Left lung (tissue), 10 donors: ENCODE measurements around the gene SCNN1G. TPM values are rescaled to one million over a fixed set of nuclear protein-coding genes. Genes with fewer than 3 reads are reported as not detected.

ENCODE experiments used
- ATAC-seq: fragments of 200-7000 bp; cut with Tn5 transposase; one replicate; pipeline ENCODE4 v1.9.1; 2020; ENCODE audit warnings: moderate library complexity
- DNase-seq, 4 donors: peaks; one replicate each; pipeline ENCODE4 v3.0.0-alpha.2; 2013 to 2020
- H3K27ac ChIP-seq, 2 donors: fragments of 200-600 bp; sonication (generic) in 1 of 2; one replicate each; pipeline versions ENCODE4 v1.5.0 to v1.8.0; 2020 to 2021
- H3K27me3 ChIP-seq, 2 donors: fragments of 200-600 bp; sonication (generic) in 1 of 2; one replicate each; pipeline versions ENCODE4 v1.5.0 to v1.8.0; 2020 to 2021
- H3K36me3 ChIP-seq, 2 donors: fragments of 200-600 bp; sonication (generic) in 1 of 2; one replicate each; pipeline versions ENCODE4 v1.5.0 to v1.8.0; 2020 to 2021
- H3K4me1 ChIP-seq, 2 donors: fragments of 200-600 bp; one replicate each; pipeline ENCODE4 v1.8.0; 2021
- H3K4me3 ChIP-seq, 2 donors: fragments of 200-600 bp; sonication (generic) in 1 of 2; one replicate each; pipeline versions ENCODE4 v1.5.0 to v1.8.0; 2020 to 2021; ENCODE audit warnings: mild to moderate bottlenecking in 1 of 2
- H3K9me3 ChIP-seq, 2 donors: fragments of 200-600 bp; sonication (generic) in 1 of 2; one replicate each; pipeline versions ENCODE4 v1.5.0 to v1.8.0; 2020 to 2021
- CTCF ChIP-seq, 2 donors: fragments of 200-600 bp; sonication (generic) in 1 of 2; IDR thresholded peaks; one replicate each; pipeline versions ENCODE4 v1.5.0 to v1.8.0; 2021; ENCODE audit warnings: antibody characterized with exemption in 2 of 2
- intact Hi-C, 2 donors: fragments of 100-400 bp; cut with DNase I; formaldehyde crosslinking; loops; one replicate each; pipeline versions ENCODE4 v1.11.2 to v1.14.2; 2022
- polyA plus RNA-seq, 6 donors: library from polyadenylated mRNA; unstranded; fragments of 120-200 nt; gene quantifications; one replicate each; pipeline ENCODE4 v1.2.1, GENCODE V29; 2013; ENCODE audit not compliant: insufficient read length in 6 of 6
- total RNA-seq, 2 donors: library from RNA; stranded (reverse); fragmentation: NEBNext Ultra II Directional; extraction: Animal tissue kit (Norgen Biotek cat#: 25700); gene quantifications; one replicate each; pipeline ENCODE4 v1.2.1, GENCODE V29; 2021
- donor health status: DM: no; HTN: yes; CAD: no.
- donor health status: DM: no; HTN: no; CAD: no.

The SCNN1G gene
- total and polyA plus RNA-seq, 8 donors: 3.8 to 7.8 (median 4.6) TPM

GRCh38 chr16:23160082-23160481 lies 22.5 kb upstream of the SCNN1G start:
- no peak for DNase-seq
- no peak for ATAC-seq
- no peak for TF ChIP-seq CTCF (IDR thresholded peaks at IDR 0.05)
- Histone ChIP-seq H3K36me3 (no peaks in the 10 kb centered on the region), H3K9me3 (no peaks in the 10 kb centered on the region), H3K27me3 (peaks cover 0 to 8% of the 10 kb centered on the region in 2 donors), H3K4me3 (no peak overlapping the region), H3K4me1 (no peaks in the 10 kb centered on the region), H3K27ac (no peak overlapping the region)
- intact Hi-C loops: no loop called here

- intact Hi-C loops: no loop called here
- no peaks in the 10 kb centered on the region for H3K36me3 ChIP-seq
- H3K27ac ChIP-seq: no peak overlapping the region
- no peaks in the 10 kb centered on the region for H3K4me1 ChIP-seq
- no peak overlapping the region for H3K4me3 ChIP-seq
- TF ChIP-seq CTCF (IDR thresholded peaks at IDR 0.05): no peak
- no peaks in the 10 kb centered on the region for H3K9me3 ChIP-seq
- ATAC-seq (no peak), DNase-seq (no peak)
- H3K27me3 ChIP-seq: peaks cover 0 to 3% of the 10 kb centered on the region in 2 donors
Observed at GRCh38 chr16:23160574-23160973, 22.0 kb upstream of the SCNN1G start.

- Histone ChIP-seq H3K9me3 (no peaks in the 10 kb centered on the region), H3K27ac (no peak overlapping the region), H3K4me1 (no peaks in the 10 kb centered on the region), H3K36me3 (no peaks in the 10 kb centered on the region), H3K27me3 (peaks cover 0 to 10% of the 10 kb centered on the region in 2 donors), H3K4me3 (no peak overlapping the region)
- intact Hi-C loops: no loop called here
- no peak for TF ChIP-seq CTCF (IDR thresholded peaks at IDR 0.05)
- ATAC-seq: no peak
- no peak for DNase-seq
Observed at GRCh38 chr16:23163921-23164320, 18.6 kb upstream of the SCNN1G start.

- Histone ChIP-seq H3K27me3 (peaks cover 0 to 10% of the 10 kb centered on the region in 2 donors), H3K4me1 (no peaks in the 10 kb centered on the region), H3K9me3 (no peaks in the 10 kb centered on the region), H3K27ac (no peak overlapping the region), H3K36me3 (no peaks in the 10 kb centered on the region), H3K4me3 (no peak overlapping the region)
- TF ChIP-seq CTCF (IDR thresholded peaks at IDR 0.05): no peak
- intact Hi-C loops: no loop called here
- ATAC-seq (no peak), DNase-seq (no peak)
Observed at GRCh38 chr16:23164736-23165135, 17.8 kb upstream of the SCNN1G start.

- no peak for DNase-seq
- Histone ChIP-seq H3K4me1 (no peaks in the 10 kb centered on the region), H3K36me3 (no peaks in the 10 kb centered on the region), H3K27ac (no peak overlapping the region), H3K9me3 (no peaks in the 10 kb centered on the region), H3K27me3 (peaks cover 0 to 14% of the 10 kb centered on the region in 2 donors), H3K4me3 (no peak overlapping the region)
- intact Hi-C loops: no loop called here
- no peak for TF ChIP-seq CTCF (IDR thresholded peaks at IDR 0.05)
- ATAC-seq: no peak
Observed at GRCh38 chr16:23172583-23172982, 10.0 kb upstream of the SCNN1G start.
